SU-DHL-6 (cell line): ENCODE data around the gene FAM228B.

Experiments
- H2AFZ ChIP-seq: fragments of 200-600 bp; sonication (generic); 2 replicates; pipeline ENCODE4 v1.6.1; 2014; ENCODE audit warnings: low read depth, mild to moderate bottlenecking, moderate library complexity, mixed read lengths, antibody characterized with exemption, low read length; ENCODE audit not compliant: severe bottlenecking
- H3F3A ChIP-seq: fragments of 200-600 bp; shearing (Covaris generic); 2 replicates; pipeline ENCODE4 v1.6.0; 2016; ENCODE audit warnings: antibody characterized with exemption, mild to moderate bottlenecking; ENCODE audit not compliant: insufficient read depth
- H3K27ac ChIP-seq: fragments of 200-600 bp; sonication (generic); 2 replicates; pipeline ENCODE4 v1.5.1; 2016; ENCODE audit warnings: low read depth, mild to moderate bottlenecking, low read length, moderate library complexity, mixed read lengths
- H3K27me3 ChIP-seq: fragments of 200-600 bp; sonication (generic), shearing (Covaris generic); 2 replicates; pipeline ENCODE4 v1.6.0; 2014; ENCODE audit warnings: mild to moderate bottlenecking, low read length
- H3K36me3 ChIP-seq: fragments of 200-600 bp; sonication (generic); 2 replicates; pipeline ENCODE4 v1.6.1; 2014; ENCODE audit warnings: mild to moderate bottlenecking, low read length, mixed read lengths
- H3K4me2 ChIP-seq: fragments of 300-600, 200-600 bp; shearing (Covaris generic), sonication (generic); 2 replicates; pipeline ENCODE4 v1.6.0; 2014; ENCODE audit warnings: low read length, low read depth, mild to moderate bottlenecking; ENCODE audit not compliant: poor library complexity, severe bottlenecking
- H3K4me3 ChIP-seq: fragments of 200-600 bp; sonication (generic); 2 replicates; pipeline ENCODE4 v1.5.1; 2014; ENCODE audit warnings: antibody characterized with exemption, low read length, mild to moderate bottlenecking, mixed read lengths; ENCODE audit not compliant: insufficient read depth, poor library complexity, severe bottlenecking
- H3K79me2 ChIP-seq: fragments of 200-600 bp; sonication (generic); 2 replicates; pipeline ENCODE4 v1.6.1; 2014; ENCODE audit warnings: mild to moderate bottlenecking, low read length, moderate library complexity; ENCODE audit not compliant: insufficient read depth
- H3K9ac ChIP-seq: fragments of 200-600 bp; sonication (generic); 2 replicates; pipeline ENCODE4 v1.7.0; 2014; ENCODE audit warnings: mild to moderate bottlenecking, low read length
- H3K9me2 ChIP-seq: fragments of 200-600 bp; sonication (generic); replicated peaks from 2 replicates; pipeline ENCODE4 v1.6.1; 2014; ENCODE audit warnings: low read length; ENCODE audit not compliant: insufficient read depth
- H3K9me3 ChIP-seq: fragments of 200-600 bp; sonication (generic); 2 replicates; pipeline ENCODE4 v1.6.1; 2014; ENCODE audit warnings: low read length, mixed read lengths; ENCODE audit not compliant: insufficient read depth
- H4K20me1 ChIP-seq: fragments of 200-600 bp; sonication (generic); 2 replicates; pipeline ENCODE4 v1.6.1; 2014; ENCODE audit warnings: low read depth, mild to moderate bottlenecking, antibody characterized with exemption, low read length, moderate library complexity, mixed read lengths
- EZH2phosphoT487 ChIP-seq: fragments of 200-600 bp; sonication (generic), shearing (Covaris generic); conservative IDR thresholded peaks from 2 replicates; pipeline ENCODE4 v1.6.1; 2018; ENCODE audit warnings: mild to moderate bottlenecking, antibody characterized with exemption, low read length, moderate library complexity, mixed read lengths
- TF ChIP-seq, protein P1 (sequence below): fragments of 200-600 bp; sonication (generic); IDR thresholded peaks from one replicate; pipeline ENCODE4 v1.5.1; 2017; ENCODE audit warnings: antibody characterized with exemption, mild to moderate bottlenecking, low read length, moderate library complexity; ENCODE audit not compliant: insufficient read depth, poor library complexity, severe bottlenecking

FAM228B gene

DNA sequence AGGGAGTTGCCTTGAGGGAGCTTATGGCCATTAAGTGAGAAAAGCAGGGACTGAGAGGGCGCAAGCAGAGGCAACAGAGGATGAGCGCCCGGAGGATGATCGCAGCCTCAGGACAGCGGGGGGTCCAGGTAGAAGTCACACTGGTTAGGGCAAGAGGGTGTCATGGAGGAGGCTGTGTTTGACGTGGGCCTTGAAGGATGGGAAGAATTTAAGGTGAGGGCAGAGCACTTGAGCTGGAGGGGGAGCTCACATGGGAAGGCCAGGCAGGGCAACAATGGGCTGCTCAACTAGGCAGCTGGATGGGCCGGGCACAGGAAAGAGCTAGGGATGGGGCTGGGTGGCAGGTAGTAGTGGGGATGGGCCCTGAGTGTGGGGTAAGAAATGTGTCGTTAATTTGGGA lies 83.4 kb downstream of the FAM228B start:
- no peak for TF ChIP-seq EZH2phosphoT487
- TF ChIP-seq, protein P1, sequence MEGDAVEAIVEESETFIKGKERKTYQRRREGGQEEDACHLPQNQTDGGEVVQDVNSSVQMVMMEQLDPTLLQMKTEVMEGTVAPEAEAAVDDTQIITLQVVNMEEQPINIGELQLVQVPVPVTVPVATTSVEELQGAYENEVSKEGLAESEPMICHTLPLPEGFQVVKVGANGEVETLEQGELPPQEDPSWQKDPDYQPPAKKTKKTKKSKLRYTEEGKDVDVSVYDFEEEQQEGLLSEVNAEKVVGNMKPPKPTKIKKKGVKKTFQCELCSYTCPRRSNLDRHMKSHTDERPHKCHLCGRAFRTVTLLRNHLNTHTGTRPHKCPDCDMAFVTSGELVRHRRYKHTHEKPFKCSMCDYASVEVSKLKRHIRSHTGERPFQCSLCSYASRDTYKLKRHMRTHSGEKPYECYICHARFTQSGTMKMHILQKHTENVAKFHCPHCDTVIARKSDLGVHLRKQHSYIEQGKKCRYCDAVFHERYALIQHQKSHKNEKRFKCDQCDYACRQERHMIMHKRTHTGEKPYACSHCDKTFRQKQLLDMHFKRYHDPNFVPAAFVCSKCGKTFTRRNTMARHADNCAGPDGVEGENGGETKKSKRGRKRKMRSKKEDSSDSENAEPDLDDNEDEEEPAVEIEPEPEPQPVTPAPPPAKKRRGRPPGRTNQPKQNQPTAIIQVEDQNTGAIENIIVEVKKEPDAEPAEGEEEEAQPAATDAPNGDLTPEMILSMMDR = no peak

DNA sequence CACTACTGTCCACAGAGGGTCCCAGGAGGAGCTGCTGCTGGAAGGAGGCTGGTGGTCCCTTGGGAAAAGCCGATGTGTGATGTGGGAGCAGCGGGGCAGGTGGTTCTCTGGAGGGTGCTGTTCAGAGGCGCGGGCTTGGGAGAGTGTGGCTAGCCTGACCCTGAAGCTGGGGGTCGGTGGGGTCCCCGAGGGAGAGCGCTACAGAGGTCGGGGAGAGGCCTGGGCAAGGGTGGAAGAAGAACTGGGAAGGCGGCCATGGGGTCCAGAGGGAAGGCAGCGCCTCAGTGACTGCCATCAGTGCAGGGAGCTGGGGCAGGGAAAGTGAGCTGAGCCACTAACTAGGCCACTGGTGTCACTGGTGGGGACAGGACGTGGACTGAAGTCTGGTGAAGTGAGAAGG lies 84.1 kb downstream of the FAM228B start:
- Histone ChIP-seq H3K9ac (no peak overlapping the region), H3K79me2 (no peaks in the 10 kb centered on the region), H4K20me1 (no peaks in the 10 kb centered on the region), H3K36me3 (no peaks in the 10 kb centered on the region), H3K27me3 (no peaks in the 10 kb centered on the region), H3K9me3 (no peaks in the 10 kb centered on the region), H3K4me3 (no peak overlapping the region), H3K27ac (no peak overlapping the region), H3F3A (no peaks in the 10 kb centered on the region), H3K9me2 (no peaks in the 10 kb centered on the region), H2AFZ (no peak overlapping the region), H3K4me2 (no peak overlapping the region)
- TF ChIP-seq EZH2phosphoT487 = no peak
- TF ChIP-seq, protein P1 = no peak

More for the DNA sequence above, 83.4 kb downstream of the FAM228B start:
- Histone ChIP-seq H2AFZ (no peak overlapping the region), H3K4me3 (no peak overlapping the region), H3K9ac (no peak overlapping the region), H3K9me3 (no peaks in the 10 kb centered on the region), H3K27ac (no peak overlapping the region), H3K79me2 (no peaks in the 10 kb centered on the region), H3K27me3 (no peaks in the 10 kb centered on the region), H3K4me2 (no peak overlapping the region), H3F3A (no peaks in the 10 kb centered on the region), H4K20me1 (no peaks in the 10 kb centered on the region), H3K9me2 (no peaks in the 10 kb centered on the region), H3K36me3 (no peaks in the 10 kb centered on the region)

DNA sequence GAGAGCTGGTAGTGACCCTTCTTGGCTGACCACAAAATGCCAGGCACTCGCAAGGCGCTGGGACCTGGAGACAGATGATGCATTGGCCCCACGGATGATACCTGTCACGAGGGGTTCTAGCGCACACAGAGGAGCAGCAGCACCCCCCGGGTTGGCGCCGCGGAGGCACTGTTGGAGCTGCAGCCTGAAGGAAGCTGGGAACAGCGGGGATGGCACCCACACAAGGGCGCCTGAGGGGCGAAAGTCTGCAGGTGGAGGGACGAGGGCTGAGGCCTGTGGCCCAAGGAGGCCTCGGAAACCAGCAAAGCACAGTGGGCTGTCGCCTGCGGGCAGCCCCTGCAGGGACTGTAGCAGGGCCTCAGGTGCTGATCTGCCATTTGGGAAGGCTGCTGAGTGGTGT lies 85.2 kb downstream of the FAM228B start:
- H3K9me3 ChIP-seq = no peaks in the 10 kb centered on the region
- no peak for TF ChIP-seq EZH2phosphoT487
- TF ChIP-seq, protein P1 = no peak
- H3K27me3 ChIP-seq = no peaks in the 10 kb centered on the region

More for the DNA sequence above, 85.2 kb downstream of the FAM228B start:
- Histone ChIP-seq H3K9me2 (no peaks in the 10 kb centered on the region), H3K9ac (no peak overlapping the region), H3K79me2 (no peaks in the 10 kb centered on the region), H3K27ac (no peak overlapping the region), H2AFZ (no peak overlapping the region), H4K20me1 (no peaks in the 10 kb centered on the region), H3K4me3 (no peak overlapping the region), H3K4me2 (no peak overlapping the region), H3F3A (no peaks in the 10 kb centered on the region), H3K36me3 (no peaks in the 10 kb centered on the region)
